ENCODE data around the gene TNS1. TPM values are rescaled to one million over a fixed set of nuclear protein-coding genes. Genes with fewer than 3 reads are reported as not detected.
"Not testable (repeated sequence)": the region's sequence is repeated elsewhere in the genome, so short reads cannot be mapped to it uniquely, and the experiment has no call there.

Gene TNS1
- total and polyA plus RNA-seq, 8 donors: 38.5 to 166 (median 102) TPM

- no peak for FAIRE-seq
- Histone ChIP-seq H3K27ac (no peak overlapping the region), H3K4me1 (no peaks in the 10 kb centered on the region), H3K9me3 (no peaks in the 10 kb centered on the region), H3K36me3 (no peaks in the 10 kb centered on the region), H3K27me3 (no peaks in the 10 kb centered on the region), H3K4me3 (no peak overlapping the region)
- ATAC-seq: no peak
- DNase-seq: peak in 1 of 6 donors; percentile 77
- intact Hi-C loops (cut with DNase I): loop anchor here in 2 of 3 donors (5.0 kb wide), 2 partner anchors 205 to 280 kb away; partner anchors contain the start of gene RUFY4 (in 1 of the 2)
- TF ChIP-seq CTCF (IDR thresholded peaks at IDR 0.05): no peak
- WGBS, 2 donors: 96% methylated on average over 37 of the region's 37 CpGs
Measured at GRCh38 chr2:217787160-217787877, 215.5 kb downstream of the TNS1 start.

GRCh38 chr2:217786560-217786959, 216.2 kb downstream of the TNS1 start:
- DNase-seq, H3K27ac ChIP-seq, H3K4me1 ChIP-seq, ATAC-seq, H3K27me3 ChIP-seq, FAIRE-seq, H3K36me3 ChIP-seq, H3K4me3 ChIP-seq, H3K9me3 ChIP-seq: not testable (repeated sequence)
- 89 to 94% methylated on average over 5 of the region's 5 CpGs for WGBS, 2 donors
- intact Hi-C loops (cut with DNase I): loop anchor here in 2 of 3 donors (5.0 kb wide), 2 partner anchors 206 to 281 kb away; partner anchors contain the start of gene RUFY4 (in 1 of the 2)

GRCh38 chr2:217785544-217786045, 217.2 kb downstream of the TNS1 start:
- no peaks in the 10 kb centered on the region for H3K27me3 ChIP-seq
- FAIRE-seq: no peak
- ATAC-seq: peak; percentile 70 to 89 (median 85)
- H3K4me1 ChIP-seq: no peaks in the 10 kb centered on the region
- peak; percentile 44 to 93 (median 80) for DNase-seq
- intact Hi-C loops (cut with DNase I): loop anchor here in 2 of 3 donors (5.0 kb wide), 2 partner anchors 207 to 282 kb away; partner anchors contain the start of gene RUFY4 (in 1 of the 2)
- peak; percentile 90 to 97 (median 96) for TF ChIP-seq CTCF (IDR thresholded peaks at IDR 0.05)
- WGBS, 2 donors: 20 to 24% methylated on average over 10 of the region's 10 CpGs
- no peak overlapping the region for H3K4me3 ChIP-seq
- no peaks in the 10 kb centered on the region for H3K36me3 ChIP-seq
- no peaks in the 10 kb centered on the region for H3K9me3 ChIP-seq
- H3K27ac ChIP-seq: no peak overlapping the region

GRCh38 chr2:217784996-217785543, 217.7 kb downstream of the TNS1 start:
- Histone ChIP-seq H3K4me1 (no peaks in the 10 kb centered on the region), H3K36me3 (no peaks in the 10 kb centered on the region), H3K4me3 (no peak overlapping the region), H3K27ac (no peak overlapping the region), H3K9me3 (no peaks in the 10 kb centered on the region), H3K27me3 (no peaks in the 10 kb centered on the region)
- WGBS, 2 donors: 55 to 56% methylated on average over 14 of the region's 14 CpGs
- ATAC-seq (peak; percentile 3 to 10 (median 6)), FAIRE-seq (no peak), DNase-seq (no peak)
- TF ChIP-seq CTCF (IDR thresholded peaks at IDR 0.05): no peak
- intact Hi-C loops (cut with DNase I): loop anchor here in 2 of 3 donors (5.0 kb wide), 2 partner anchors 207 to 282 kb away; partner anchors contain the start of gene RUFY4 (in 1 of the 2)

- no peak for TF ChIP-seq CTCF (IDR thresholded peaks at IDR 0.05)
- DNase-seq: no peak
- H3K9me3 ChIP-seq: no peaks in the 10 kb centered on the region
- H3K4me1 ChIP-seq: no peaks in the 10 kb centered on the region
- no peaks in the 10 kb centered on the region for H3K27me3 ChIP-seq
- intact Hi-C loops (cut with DNase I): no loop called here
- H3K27ac ChIP-seq: no peak overlapping the region
- FAIRE-seq: no peak
- no peak for ATAC-seq
- no peaks in the 10 kb centered on the region for H3K36me3 ChIP-seq
- no peak overlapping the region for H3K4me3 ChIP-seq
Measured at GRCh38 chr2:217783243-217783642, 219.6 kb downstream of the TNS1 start.

Data from pancreas (tissue), 10 donors.